Endodermal cell (in vitro differentiated cells): ENCODE data around the gene TGFB2. TPM values are rescaled to one million over a fixed set of nuclear protein-coding genes. Genes with fewer than 3 reads are reported as not detected.
A peak's percentile ranks its signal among the peaks of the same experiment; 100 is the strongest.

Experiments used
- DNase-seq: peaks from one replicate; pipeline ENCODE4 v3.0.0-alpha.2; 2017
- H3K27ac ChIP-seq: 2 replicates; pipeline ENCODE4 v1.5.1; 2013; ENCODE audit warnings: mild to moderate bottlenecking, low read depth, low read length, moderate library complexity
- H3K27me3 ChIP-seq: 2 replicates; pipeline ENCODE4 v1.6.1; 2013; ENCODE audit warnings: mild to moderate bottlenecking, low read length, moderate library complexity; ENCODE audit not compliant: insufficient read depth, control insufficient read depth, poor library complexity, severe bottlenecking
- H3K36me3 ChIP-seq: 2 replicates; pipeline ENCODE4 v1.7.0; 2013; ENCODE audit warnings: mild to moderate bottlenecking, low read length, moderate library complexity; ENCODE audit not compliant: control insufficient read depth, insufficient read depth
- H3K4me1 ChIP-seq: one replicate; pipeline ENCODE4 v1.7.0; 2013; ENCODE audit warnings: low read length; ENCODE audit not compliant: control insufficient read depth, insufficient read depth
- H3K4me3 ChIP-seq: 2 replicates; pipeline ENCODE4 v1.5.1; 2013; ENCODE audit warnings: mild to moderate bottlenecking, low read length, moderate library complexity
- H3K9ac ChIP-seq: 2 replicates; pipeline ENCODE4 v1.6.1; 2013; ENCODE audit warnings: mild to moderate bottlenecking, low read length, moderate library complexity; ENCODE audit not compliant: poor library complexity, severe bottlenecking; ENCODE audit errors: extremely low read depth
- H3K9me3 ChIP-seq: 2 replicates; pipeline ENCODE4 v1.6.1; 2013; ENCODE audit warnings: mild to moderate bottlenecking, low read length, moderate library complexity; ENCODE audit not compliant: control insufficient read depth
- H3K27ac Mint-ChIP-seq: 2 replicates; pipeline ENCODE4 v1.8.0; 2020; ENCODE audit warnings: mixed read lengths
- H3K27me3 Mint-ChIP-seq: 2 replicates; pipeline ENCODE4 v1.8.0; 2021; ENCODE audit warnings: mild to moderate bottlenecking, mixed read lengths; ENCODE audit not compliant: insufficient read depth
- H3K36me3 Mint-ChIP-seq: 2 replicates; pipeline ENCODE4 v1.8.0; 2020; ENCODE audit warnings: low read depth, mixed read lengths
- H3K4me1 Mint-ChIP-seq: 2 replicates; pipeline ENCODE4 v1.8.0; 2020; ENCODE audit warnings: mixed read lengths
- H3K4me3 Mint-ChIP-seq: 2 replicates; pipeline ENCODE4 v1.8.0; 2020; ENCODE audit warnings: mild to moderate bottlenecking, moderate library complexity, mixed read lengths
- H3K9me3 Mint-ChIP-seq: 2 replicates; pipeline ENCODE4 v1.8.0; 2020; ENCODE audit warnings: mild to moderate bottlenecking, mixed read lengths
- WGBS, 2 experiments: methylation state at CpG; one replicate each; pipeline versions ENCODE4 v1.1.5 to v1.1.7; 2013; ENCODE audit warnings: missing lambda C conversion rate in 2 of 2, mixed read lengths in 1 of 2; ENCODE audit not compliant: insufficient coverage in 1 of 2, insufficient read length in 1 of 2; 5-methylcytosine and 5-hydroxymethylcytosine counted together
- total RNA-seq, 2 donors: library from RNA; stranded (reverse); fragmentation: NEBNext Ultra II Directional in 1 of 2; extraction: Animal tissue kit (Norgen Biotek cat#: 25700) in 1 of 2; gene quantifications; 2 replicates in 1 of 2; 3 replicates in 1 of 2; pipeline ENCODE4 v1.2.1, GENCODE V29; 2021
- TF ChIP-seq, protein P1 (sequence below): fragments of 200-600 bp; sonication (generic); conservative IDR thresholded peaks from 2 replicates; pipeline ENCODE4 v1.5.0; 2021; ENCODE audit warnings: antibody characterized with exemption, mild to moderate bottlenecking

The TGFB2 gene
- total RNA-seq, 2 donors from 2014 or later, result 0.11 to 1.2 TPM

DNA sequence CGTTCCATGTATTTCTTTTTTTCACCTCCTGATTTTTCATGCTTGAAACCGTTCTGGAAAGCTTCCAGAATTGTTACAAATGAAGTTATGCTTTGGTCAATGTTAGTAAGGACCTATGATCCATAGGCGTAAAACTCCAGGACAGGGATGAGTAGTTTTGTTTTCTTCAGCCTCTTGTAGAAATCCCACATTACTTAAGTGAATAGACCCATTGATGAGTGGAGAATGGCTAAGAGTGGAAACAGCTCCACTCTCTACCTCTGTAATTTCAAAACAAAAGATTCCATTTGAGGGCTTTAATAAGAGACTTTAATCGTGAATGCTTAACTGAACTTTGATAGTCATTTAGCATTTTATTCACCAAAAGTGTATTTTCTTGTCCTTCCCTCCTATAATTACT lies 3.0 kb upstream of the TGFB2 start:
- Mint-ChIP-seq H3K36me3 (no peaks in the 10 kb centered on the region), H3K9me3 (no peaks in the 10 kb centered on the region), H3K27me3 (peaks cover 13% of the 10 kb centered on the region), H3K27ac (no peak overlapping the region), H3K4me1 (peaks cover 36% of the 10 kb centered on the region), H3K4me3 (no peak overlapping the region)
- Histone ChIP-seq H3K36me3 (peaks cover 5% of the 10 kb centered on the region), H3K27me3 (peaks cover 51% of the 10 kb centered on the region), H3K4me3 (no peak overlapping the region), H3K27ac (no peak overlapping the region), H3K9ac (no peak overlapping the region), H3K9me3 (peaks cover 8% of the 10 kb centered on the region), H3K4me1 (peaks cover 13% of the 10 kb centered on the region)
- 89 to 95% methylated on average over 3 to 4 of the region's 4 CpGs for WGBS, 2 experiments
- no peak for DNase-seq
- TF ChIP-seq, protein P1, sequence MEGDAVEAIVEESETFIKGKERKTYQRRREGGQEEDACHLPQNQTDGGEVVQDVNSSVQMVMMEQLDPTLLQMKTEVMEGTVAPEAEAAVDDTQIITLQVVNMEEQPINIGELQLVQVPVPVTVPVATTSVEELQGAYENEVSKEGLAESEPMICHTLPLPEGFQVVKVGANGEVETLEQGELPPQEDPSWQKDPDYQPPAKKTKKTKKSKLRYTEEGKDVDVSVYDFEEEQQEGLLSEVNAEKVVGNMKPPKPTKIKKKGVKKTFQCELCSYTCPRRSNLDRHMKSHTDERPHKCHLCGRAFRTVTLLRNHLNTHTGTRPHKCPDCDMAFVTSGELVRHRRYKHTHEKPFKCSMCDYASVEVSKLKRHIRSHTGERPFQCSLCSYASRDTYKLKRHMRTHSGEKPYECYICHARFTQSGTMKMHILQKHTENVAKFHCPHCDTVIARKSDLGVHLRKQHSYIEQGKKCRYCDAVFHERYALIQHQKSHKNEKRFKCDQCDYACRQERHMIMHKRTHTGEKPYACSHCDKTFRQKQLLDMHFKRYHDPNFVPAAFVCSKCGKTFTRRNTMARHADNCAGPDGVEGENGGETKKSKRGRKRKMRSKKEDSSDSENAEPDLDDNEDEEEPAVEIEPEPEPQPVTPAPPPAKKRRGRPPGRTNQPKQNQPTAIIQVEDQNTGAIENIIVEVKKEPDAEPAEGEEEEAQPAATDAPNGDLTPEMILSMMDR, result no peak

DNA sequence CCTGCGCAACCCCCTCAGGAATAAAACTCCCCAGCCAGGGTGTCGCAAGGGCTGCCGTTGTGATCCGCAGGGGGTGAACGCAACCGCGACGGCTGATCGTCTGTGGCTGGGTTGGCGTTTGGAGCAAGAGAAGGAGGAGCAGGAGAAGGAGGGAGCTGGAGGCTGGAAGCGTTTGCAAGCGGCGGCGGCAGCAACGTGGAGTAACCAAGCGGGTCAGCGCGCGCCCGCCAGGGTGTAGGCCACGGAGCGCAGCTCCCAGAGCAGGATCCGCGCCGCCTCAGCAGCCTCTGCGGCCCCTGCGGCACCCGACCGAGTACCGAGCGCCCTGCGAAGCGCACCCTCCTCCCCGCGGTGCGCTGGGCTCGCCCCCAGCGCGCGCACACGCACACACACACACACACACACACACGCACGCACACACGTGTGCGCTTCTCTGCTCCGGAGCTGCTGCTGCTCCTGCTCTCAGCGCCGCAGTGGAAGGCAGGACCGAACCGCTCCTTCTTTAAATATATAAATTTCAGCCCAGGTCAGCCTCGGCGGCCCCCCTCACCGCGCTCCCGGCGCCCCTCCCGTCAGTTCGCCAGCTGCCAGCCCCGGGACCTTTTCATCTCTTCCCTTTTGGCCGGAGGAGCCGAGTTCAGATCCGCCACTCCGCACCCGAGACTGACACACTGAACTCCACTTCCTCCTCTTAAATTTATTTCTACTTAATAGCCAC lies 696 bp downstream of the TGFB2 start:
- H3K9me3 ChIP-seq, result peaks cover 8% of the 10 kb centered on the region
- peak overlapping the region; percentile 8 for H3K9ac ChIP-seq
- H3K4me1 Mint-ChIP-seq, result peaks cover 32% of the 10 kb centered on the region
- H3K9me3 Mint-ChIP-seq, result no peaks in the 10 kb centered on the region
- H3K4me3 Mint-ChIP-seq, result no peak overlapping the region
- WGBS, 2 experiments, result 1 to 2% methylated on average over 9 to 64 of the region's 64 CpGs
- no peaks in the 10 kb centered on the region for H3K36me3 Mint-ChIP-seq
- H3K27ac ChIP-seq, result no peak overlapping the region
- no peak overlapping the region for H3K27ac Mint-ChIP-seq
- peak; percentile 85 for DNase-seq
- H3K36me3 ChIP-seq, result peaks cover 5% of the 10 kb centered on the region
- TF ChIP-seq, protein P1, result peak; percentile 25
- H3K4me3 ChIP-seq, result peak overlapping the region; percentile 87
- H3K27me3 Mint-ChIP-seq, result peaks cover 40% of the 10 kb centered on the region
- H3K27me3 ChIP-seq, result peaks cover 68% of the 10 kb centered on the region
- peaks cover 5% of the 10 kb centered on the region for H3K4me1 ChIP-seq

DNA sequence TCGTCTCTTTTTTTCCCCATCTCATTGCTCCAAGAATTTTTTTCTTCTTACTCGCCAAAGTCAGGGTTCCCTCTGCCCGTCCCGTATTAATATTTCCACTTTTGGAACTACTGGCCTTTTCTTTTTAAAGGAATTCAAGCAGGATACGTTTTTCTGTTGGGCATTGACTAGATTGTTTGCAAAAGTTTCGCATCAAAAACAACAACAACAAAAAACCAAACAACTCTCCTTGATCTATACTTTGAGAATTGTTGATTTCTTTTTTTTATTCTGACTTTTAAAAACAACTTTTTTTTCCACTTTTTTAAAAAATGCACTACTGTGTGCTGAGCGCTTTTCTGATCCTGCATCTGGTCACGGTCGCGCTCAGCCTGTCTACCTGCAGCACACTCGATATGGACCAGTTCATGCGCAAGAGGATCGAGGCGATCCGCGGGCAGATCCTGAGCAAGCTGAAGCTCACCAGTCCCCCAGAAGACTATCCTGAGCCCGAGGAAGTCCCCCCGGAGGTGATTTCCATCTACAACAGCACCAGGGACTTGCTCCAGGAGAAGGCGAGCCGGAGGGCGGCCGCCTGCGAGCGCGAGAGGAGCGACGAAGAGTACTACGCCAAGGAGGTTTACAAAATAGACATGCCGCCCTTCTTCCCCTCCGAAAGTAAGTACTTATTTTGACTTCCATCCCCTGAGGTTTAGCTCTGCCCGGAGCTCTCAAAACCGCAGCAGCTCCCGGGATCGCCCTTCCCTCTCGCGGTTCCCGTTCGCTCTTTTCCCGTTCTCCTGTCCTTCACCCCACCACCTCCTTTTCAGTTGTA lies 1.5 kb downstream of the TGFB2 start:
- Histone ChIP-seq H3K27ac (no peak overlapping the region), H3K27me3 (peaks cover 68% of the 10 kb centered on the region), H3K9ac (peak overlapping the region; percentile 8), H3K36me3 (peaks cover 5% of the 10 kb centered on the region), H3K9me3 (peaks cover 8% of the 10 kb centered on the region), H3K4me1 (peaks cover 5% of the 10 kb centered on the region), H3K4me3 (peak overlapping the region; percentile 87)
- TF ChIP-seq, protein P1, result no peak
- Mint-ChIP-seq H3K4me1 (peaks cover 25% of the 10 kb centered on the region), H3K27ac (no peak overlapping the region), H3K4me3 (no peak overlapping the region), H3K9me3 (no peaks in the 10 kb centered on the region), H3K36me3 (no peaks in the 10 kb centered on the region), H3K27me3 (peaks cover 40% of the 10 kb centered on the region)
- WGBS, 2 experiments, result 0 to 1% methylated on average over 27 to 39 of the region's 39 CpGs
- peak; percentile 74 for DNase-seq
